OCI-LY7 (cell line): Measurements from ENCODE around the gene DNAJC6.
A peak's percentile ranks its signal among the peaks of the same experiment; 100 is the strongest.

ENCODE experiments used
- CTCF ChIP-seq: fragments of 200-600 bp; sonication (generic); conservative IDR thresholded peaks from 2 replicates; pipeline ENCODE4 v1.5.1; 2014; ENCODE audit warnings: mild to moderate bottlenecking, antibody characterized with exemption, low read length, moderate library complexity, mixed read lengths
- EZH2phosphoT487 ChIP-seq: fragments of 200-600 bp; sonication (generic); IDR thresholded peaks from 2 replicates; pipeline ENCODE4 v1.6.1; 2018; ENCODE audit warnings: low read depth, borderline replicate concordance, mild to moderate bottlenecking, mixed run types, antibody characterized with exemption, low read length, moderate library complexity, mixed read lengths

DNA sequence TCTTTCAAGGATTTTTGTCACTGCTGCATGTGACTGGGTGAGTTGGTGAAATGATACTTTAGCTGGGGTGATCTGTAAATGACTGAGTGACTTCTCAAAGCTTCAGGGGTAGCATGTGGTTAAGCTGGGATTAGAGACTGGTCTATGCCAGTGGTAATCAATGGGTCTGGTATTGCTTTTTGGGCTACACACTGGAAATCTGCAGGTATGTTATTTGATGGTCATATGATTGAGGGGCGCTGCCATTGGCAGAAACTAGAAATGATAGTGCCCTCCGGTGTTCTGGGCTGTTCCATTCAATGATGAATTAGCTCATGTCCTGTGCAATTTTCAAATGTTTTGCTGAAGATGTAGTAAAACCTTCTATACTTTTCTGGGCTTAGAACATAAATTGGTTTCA is 39.7 kb upstream of the DNAJC6 start:
- TF ChIP-seq CTCF (0 out of 2 replicates have a peak, but pooled peaks have one; percentile 14), EZH2phosphoT487 (no peak)
